BE2C (cell line): ENCODE results near the gene PROC.

Experiments
- DNase-seq: peaks from one replicate; pipeline ENCODE4 v3.0.0-alpha.2; 2020
- H3K27me3 ChIP-seq: fragments of 250-450 bp; sonication (Bioruptor Pico); 2 replicates; pipeline ENCODE4 v1.5.1; 2020; ENCODE audit warnings: mild to moderate bottlenecking
- H3K36me3 ChIP-seq: fragments of 250-450 bp; sonication (Bioruptor Pico); 2 replicates; pipeline ENCODE4 v1.5.1; 2020; ENCODE audit warnings: mild to moderate bottlenecking
- H3K4me1 ChIP-seq: fragments of 250-450 bp; sonication (Bioruptor Pico); 2 replicates; pipeline ENCODE4 v1.5.1; 2020
- H3K4me3 ChIP-seq: 2 replicates; pipeline ENCODE4 v1.5.1; 2011; ENCODE audit warnings: low read depth, low read length
- H3K9me3 ChIP-seq: fragments of 250-450 bp; sonication (Bioruptor Pico); 2 replicates; pipeline ENCODE4 v1.5.1; 2020
- CTCF ChIP-seq: IDR thresholded peaks from 2 replicates; pipeline ENCODE4 v1.5.1; 2012; ENCODE audit warnings: mild to moderate bottlenecking, low read depth, low read length

PROC gene

DNA sequence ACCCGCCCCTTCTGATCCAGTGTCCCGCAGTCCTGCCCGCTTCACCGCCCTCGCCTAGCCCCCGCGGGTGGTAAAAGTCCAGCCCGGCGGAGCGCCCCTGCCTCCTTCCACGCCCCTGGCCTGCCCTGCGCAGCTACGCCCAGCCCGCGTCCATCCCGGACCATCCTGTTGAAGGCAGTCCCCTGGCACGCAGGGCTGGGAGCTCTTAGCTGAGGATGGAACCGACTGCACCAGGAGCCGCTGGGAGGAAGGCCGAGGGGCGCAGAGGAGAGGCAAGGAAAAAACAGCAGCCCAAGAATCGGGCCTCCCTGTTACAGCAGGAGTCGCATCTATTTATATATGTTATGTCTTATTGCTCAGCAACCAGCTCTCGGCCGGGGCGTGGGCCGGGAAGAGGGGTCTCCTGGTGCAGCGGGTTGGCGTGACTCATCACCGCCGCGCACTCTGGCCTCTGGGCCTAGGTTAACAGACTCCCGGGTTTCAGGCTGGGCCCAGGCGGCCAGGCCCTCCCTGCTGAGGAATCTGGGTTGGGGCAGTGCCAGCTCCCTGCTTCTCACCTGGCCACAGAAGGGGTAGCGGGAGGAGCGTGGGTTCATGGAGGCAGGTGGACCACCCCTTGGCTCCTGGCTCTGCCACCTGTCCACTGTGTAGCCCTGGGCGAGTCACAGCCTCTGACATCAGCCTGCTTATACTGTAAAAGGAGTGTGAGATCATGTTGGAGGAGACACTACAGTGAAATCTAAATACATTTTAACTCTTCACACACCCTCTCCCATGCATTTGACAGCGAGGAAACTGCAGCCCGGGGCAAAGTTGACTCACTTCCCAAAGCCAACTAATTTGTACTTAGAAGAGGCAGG is 17.1 kb upstream of the PROC start:
- H3K36me3 ChIP-seq = no peaks in the 10 kb centered on the region
- no peak for TF ChIP-seq CTCF
- DNase-seq = no peak
- H3K4me3 ChIP-seq = no peak overlapping the region
- no peaks in the 10 kb centered on the region for H3K9me3 ChIP-seq
- no peaks in the 10 kb centered on the region for H3K27me3 ChIP-seq
- no peaks in the 10 kb centered on the region for H3K4me1 ChIP-seq

DNA sequence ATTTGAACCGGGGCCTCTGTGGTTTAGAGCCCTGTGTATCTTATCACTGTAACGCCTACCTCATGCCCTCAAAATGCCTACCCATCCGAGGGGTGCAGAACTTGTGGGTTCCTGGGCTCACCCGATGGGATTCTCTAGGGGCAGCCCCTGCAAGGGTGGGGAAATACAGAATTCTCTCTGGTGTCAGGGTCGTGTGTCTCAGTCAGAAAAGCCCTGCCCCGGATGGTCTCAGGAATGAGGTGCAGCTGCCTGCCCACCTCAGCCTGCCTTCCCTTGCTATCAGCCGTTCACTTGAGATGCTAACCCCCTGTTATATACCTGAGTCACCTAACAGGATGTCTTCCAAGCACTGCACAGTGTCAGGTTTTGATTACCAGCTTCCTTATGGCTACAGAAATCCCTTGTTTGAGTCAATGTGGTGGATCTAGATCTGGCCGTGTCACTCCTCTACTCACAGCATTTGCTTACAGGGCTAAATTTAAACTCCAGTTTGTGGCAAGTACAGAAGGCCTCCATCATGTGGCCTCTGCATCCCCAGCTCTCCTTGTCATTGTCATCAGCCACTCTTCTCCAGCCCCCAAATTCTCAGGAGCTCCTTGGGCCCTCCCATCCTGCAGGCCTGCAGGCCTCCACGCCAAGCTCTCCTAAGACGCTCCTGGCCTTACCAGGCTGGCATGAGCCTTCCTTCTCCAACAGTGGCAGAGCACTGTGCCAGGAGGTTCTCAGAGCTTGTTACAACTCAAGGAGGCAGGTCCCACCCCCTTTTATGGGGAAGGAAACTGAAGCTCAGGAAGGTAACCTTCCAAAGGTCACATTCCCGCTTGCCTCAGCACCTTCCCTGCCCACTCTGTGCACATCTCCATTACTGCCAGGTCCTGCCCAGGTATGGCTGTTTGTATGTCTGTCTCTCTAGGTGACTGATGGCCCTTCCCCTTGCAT is 16.2 kb upstream of the PROC start:
- Histone ChIP-seq H3K9me3 (no peaks in the 10 kb centered on the region), H3K36me3 (no peaks in the 10 kb centered on the region), H3K27me3 (no peaks in the 10 kb centered on the region), H3K4me1 (no peaks in the 10 kb centered on the region), H3K4me3 (no peak overlapping the region)
- no peak for TF ChIP-seq CTCF
- DNase-seq = no peak

DNA sequence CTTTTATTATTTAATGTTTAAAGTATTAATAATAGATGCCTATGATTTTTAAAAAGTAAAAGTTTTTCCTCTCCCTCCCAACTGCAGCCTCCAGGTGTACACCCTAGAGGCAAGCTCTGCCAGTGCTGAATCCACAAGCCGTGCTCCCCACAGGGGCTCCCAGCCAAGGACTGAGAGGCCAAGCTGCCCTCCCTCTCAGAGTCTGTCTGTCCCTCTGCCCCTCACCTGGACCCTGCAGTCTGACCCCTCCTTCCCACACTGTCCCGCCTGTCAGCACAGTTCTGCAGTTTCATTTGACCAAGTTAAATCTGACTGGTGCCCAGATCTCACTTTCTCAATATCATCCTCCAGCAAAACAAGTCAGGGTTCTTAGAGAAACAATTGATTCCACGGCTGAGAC is 14.8 kb upstream of the PROC start:
- H3K27me3 ChIP-seq = no peaks in the 10 kb centered on the region
- peaks cover 4% of the 10 kb centered on the region for H3K4me1 ChIP-seq
- no peak overlapping the region for H3K4me3 ChIP-seq
- no peaks in the 10 kb centered on the region for H3K9me3 ChIP-seq
- no peak for DNase-seq
- H3K36me3 ChIP-seq = no peaks in the 10 kb centered on the region
- no peak for TF ChIP-seq CTCF

- peaks cover 4% of the 10 kb centered on the region for H3K4me1 ChIP-seq
- no peak for DNase-seq
These were observed 13.6 kb upstream of the PROC start for GRCh38 chr2:127404466-127405254.

GRCh38 chr2:127405255-127405610 is 13.0 kb upstream of the PROC start:
- H3K9me3 ChIP-seq = no peaks in the 10 kb centered on the region
- peaks cover 4% of the 10 kb centered on the region for H3K4me1 ChIP-seq
- no peaks in the 10 kb centered on the region for H3K36me3 ChIP-seq
- no peak overlapping the region for H3K4me3 ChIP-seq
- DNase-seq = no peak
- no peak for TF ChIP-seq CTCF
- H3K27me3 ChIP-seq = no peaks in the 10 kb centered on the region

More at GRCh38 chr2:127404466-127405254, 13.6 kb upstream of the PROC start:
- Histone ChIP-seq H3K36me3 (no peaks in the 10 kb centered on the region), H3K27me3 (no peaks in the 10 kb centered on the region), H3K4me3 (no peak overlapping the region), H3K9me3 (no peaks in the 10 kb centered on the region)
- no peak for TF ChIP-seq CTCF
